Suprapubic skin (tissue), 4 donors: ENCODE measurements around the gene FXYD3. TPM values are rescaled to one million over a fixed set of nuclear protein-coding genes. Genes with fewer than 3 reads are reported as not detected.

Experiments used
- DNase-seq, 2 donors: peaks; one replicate each; pipeline ENCODE4 v3.0.0-alpha.2; 2019; ENCODE audit warnings: low spot score in 2 of 2
- H3K27ac ChIP-seq: fragments of 200-600 bp; sonication (generic); one replicate; pipeline ENCODE4 v1.5.1; 2019
- H3K27me3 ChIP-seq: fragments of 200-600 bp; sonication (generic); one replicate; pipeline ENCODE4 v1.5.1; 2019
- H3K36me3 ChIP-seq: fragments of 200-600 bp; sonication (generic); one replicate; pipeline ENCODE4 v1.5.1; 2019
- H3K4me1 ChIP-seq: fragments of 200-600 bp; sonication (generic); one replicate; pipeline ENCODE4 v1.5.1; 2019
- H3K4me3 ChIP-seq: fragments of 200-600 bp; sonication (generic); one replicate; pipeline ENCODE4 v1.5.1; 2019; ENCODE audit warnings: mild to moderate bottlenecking
- H3K9me3 ChIP-seq: fragments of 200-600 bp; sonication (generic); one replicate; pipeline ENCODE4 v1.5.1; 2019
- CTCF ChIP-seq, 2 donors: fragments of 200-600 bp in 1 of 2; fragments of 450-650 bp in 1 of 2; sonication (generic) in 1 of 2; IDR thresholded peaks; one replicate each; pipeline ENCODE4 v1.5.1; 2016 to 2019; ENCODE audit warnings: antibody characterized with exemption in 2 of 2, mild to moderate bottlenecking in 1 of 2, moderate library complexity in 1 of 2
- EP300 ChIP-seq: sonication (generic); formaldehyde crosslinking; IDR thresholded peaks from one replicate; pipeline ENCODE4 v1.6.1; 2017; ENCODE audit warnings: antibody characterized with exemption
- POLR2A ChIP-seq, 2 donors: fragments of 450-650 bp; IDR thresholded peaks; one replicate each; pipeline ENCODE4 v1.6.1; 2017; ENCODE audit warnings: antibody characterized with exemption in 2 of 2, mild to moderate bottlenecking in 2 of 2, moderate library complexity in 2 of 2
- POLR2AphosphoS5 ChIP-seq, 3 donors: sonication (generic); formaldehyde crosslinking; IDR thresholded peaks; one replicate each; pipeline ENCODE4 v1.6.1; 2017; ENCODE audit warnings: antibody characterized with exemption in 3 of 3
- WGBS: methylation state at CpG from one replicate; pipeline ENCODE4 v1.1.5; 2018; 5-methylcytosine and 5-hydroxymethylcytosine counted together
- total RNA-seq, 4 donors: library from RNA; depleted of rRNA; stranded (reverse); fragments of >200 nt; gene quantifications; one replicate each; pipeline ENCODE4 v1.1.0, GENCODE V29; 2016

The FXYD3 gene
- total RNA-seq, 4 donors from 2014 or later, result 383 to 765 (median 575) TPM

DNA sequence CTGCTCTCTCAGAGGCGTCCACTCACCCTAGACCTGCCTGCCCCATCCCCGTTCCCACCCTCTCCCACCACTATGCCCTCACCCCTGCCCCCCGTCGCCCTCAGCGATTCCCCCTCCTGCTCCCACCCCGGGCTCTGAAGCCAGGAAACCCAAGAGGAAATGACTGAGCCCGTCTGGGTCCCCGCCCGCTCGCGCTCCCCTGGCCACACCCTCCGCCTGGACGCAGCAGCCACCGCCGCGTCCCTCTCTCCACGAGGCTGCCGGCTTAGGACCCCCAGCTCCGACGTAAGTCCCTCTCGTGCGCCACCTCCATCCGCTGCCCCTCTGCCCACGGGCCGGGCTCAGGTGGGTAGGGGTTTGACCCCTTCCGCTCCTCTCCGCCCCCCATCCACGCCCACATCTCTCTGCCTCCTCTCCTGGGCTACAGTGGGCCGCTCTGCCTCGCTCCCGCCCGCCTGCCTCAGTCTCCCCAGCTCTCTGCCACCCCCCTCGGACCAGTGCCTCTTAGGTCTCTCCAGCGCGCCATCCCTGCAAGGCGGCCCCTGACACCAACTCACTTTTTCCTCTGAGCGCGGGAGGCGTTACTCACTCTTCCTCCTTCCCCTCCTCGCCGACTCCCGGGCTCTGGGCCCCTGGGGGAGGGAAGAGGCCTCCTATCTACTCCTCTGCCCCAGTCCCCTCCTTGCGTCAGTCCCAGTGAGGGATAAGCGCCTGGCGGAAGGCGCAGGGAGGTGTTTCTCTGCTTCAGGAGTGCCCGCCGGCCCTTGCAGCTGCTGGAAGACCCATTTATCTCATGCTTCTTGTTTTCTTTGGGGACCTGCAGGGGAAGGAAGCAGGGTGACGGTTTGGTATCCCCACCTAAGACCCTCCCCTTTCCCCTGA lies 39.1 kb downstream of the FXYD3 start, which contains the start of gene FXYD5:
TSS of gene FXYD5 (plus strand) at position 211 of the 882 bp plus-strand sequence. CDS start 816 bp downstream, outside the sequence.
- WGBS, result under 1% methylated on average over 48 of the region's 49 CpGs
- TF ChIP-seq CTCF (IDR thresholded peaks at IDR 0.05) (peak; percentile 16 to 31), POLR2A (IDR thresholded peaks at IDR 0.05) (peak in 1 of 2 donors; percentile 34), EP300 (no peak)
- H3K9me3 ChIP-seq, result no peaks in the 10 kb centered on the region
- peak within 1 kb of the TSS; percentile 83 for H3K4me3 ChIP-seq
- peaks cover 7% of the 10 kb centered on the region for H3K27me3 ChIP-seq
- H3K36me3 ChIP-seq, result peaks cover 27% of the 10 kb centered on the region
- peaks cover 28% of the 10 kb centered on the region for H3K4me1 ChIP-seq
- peak within 1 kb of the TSS; percentile 85 for H3K27ac ChIP-seq
- DNase-seq, result peak; percentile 86 to 88

DNA sequence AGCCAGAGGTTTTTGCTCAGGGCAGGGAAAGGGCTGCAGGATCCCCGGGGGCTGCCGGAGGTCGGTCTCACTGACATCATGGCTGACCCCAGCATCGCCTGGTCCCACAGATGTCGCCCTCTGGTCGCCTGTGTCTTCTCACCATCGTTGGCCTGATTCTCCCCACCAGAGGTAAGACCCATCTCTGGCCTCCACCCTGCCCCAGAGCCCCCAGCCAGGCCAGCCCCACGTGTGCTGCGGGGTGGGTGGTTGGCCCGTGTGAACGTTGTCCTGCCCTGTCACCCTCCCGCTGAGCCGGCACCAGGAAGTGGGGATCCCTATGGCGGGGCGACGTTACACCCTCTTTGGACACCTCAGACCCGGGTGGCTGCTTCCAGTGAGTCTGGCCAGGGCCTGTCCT lies 39.8 kb downstream of the FXYD3 start:
- peaks cover 28% of the 10 kb centered on the region for H3K4me1 ChIP-seq
- no peak overlapping the region for H3K27ac ChIP-seq
- H3K27me3 ChIP-seq, result peaks cover 7% of the 10 kb centered on the region
- H3K4me3 ChIP-seq, result peak overlapping the region; percentile 83
- TF ChIP-seq EP300 (no peak), POLR2AphosphoS5 (IDR thresholded peaks at IDR 0.05) (no peak), CTCF (IDR thresholded peaks at IDR 0.05) (no peak), POLR2A (IDR thresholded peaks at IDR 0.05) (no peak)
- WGBS, result 20% methylated on average over 4 of the region's 17 CpGs
- DNase-seq, result no peak
- no peaks in the 10 kb centered on the region for H3K9me3 ChIP-seq
- H3K36me3 ChIP-seq, result peaks cover 32% of the 10 kb centered on the region

GRCh38 chr19:35155981-35156672 lies 40.5 kb downstream of the FXYD3 start:
- Histone ChIP-seq H3K27me3 (peaks cover 7% of the 10 kb centered on the region), H3K4me3 (peak overlapping the region; percentile 83), H3K9me3 (no peaks in the 10 kb centered on the region), H3K4me1 (peaks cover 28% of the 10 kb centered on the region), H3K27ac (no peak overlapping the region), H3K36me3 (peaks cover 39% of the 10 kb centered on the region)
- WGBS, result 91% methylated on average over 6 of the region's 6 CpGs
- no peak for DNase-seq
- TF ChIP-seq POLR2A (IDR thresholded peaks at IDR 0.05), result no peak

- H3K36me3 ChIP-seq, result peaks cover 44% of the 10 kb centered on the region
- WGBS, result 88% methylated on average over 6 of the region's 7 CpGs
- H3K4me1 ChIP-seq, result peaks cover 28% of the 10 kb centered on the region
- no peaks in the 10 kb centered on the region for H3K9me3 ChIP-seq
- TF ChIP-seq EP300, result no peak
- TF ChIP-seq POLR2AphosphoS5 (IDR thresholded peaks at IDR 0.05), result no peak
- TF ChIP-seq POLR2A (IDR thresholded peaks at IDR 0.05), result no peak
- TF ChIP-seq CTCF (IDR thresholded peaks at IDR 0.05), result no peak
- no peak overlapping the region for H3K27ac ChIP-seq
- no peak overlapping the region for H3K4me3 ChIP-seq
- H3K27me3 ChIP-seq, result peaks cover 7% of the 10 kb centered on the region
- no peak for DNase-seq
These were observed 41.0 kb downstream of the FXYD3 start for GRCh38 chr19:35156673-35157014.

DNA sequence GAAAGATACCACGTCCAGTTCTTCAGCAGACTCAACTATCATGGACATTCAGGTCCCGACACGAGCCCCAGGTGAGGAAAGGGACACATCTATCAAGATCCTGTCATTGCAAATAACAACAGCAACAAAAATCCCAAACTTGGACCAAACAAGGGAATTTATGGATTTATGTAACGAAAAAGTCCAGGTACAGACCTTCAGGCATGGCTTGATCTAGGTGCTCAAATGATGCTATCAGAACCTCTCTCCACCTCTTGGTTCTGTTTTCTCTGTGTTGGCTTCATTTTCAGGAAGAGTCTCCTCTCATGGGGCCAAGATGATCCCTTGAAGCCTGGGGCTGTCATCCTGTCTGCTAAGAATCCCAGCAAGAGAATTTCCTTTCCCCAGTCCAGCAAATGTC lies 41.8 kb downstream of the FXYD3 start:
- no peaks in the 10 kb centered on the region for H3K9me3 ChIP-seq
- WGBS, result 99% methylated on average over 4 of the region's 4 CpGs
- no peak for DNase-seq
- peaks cover 7% of the 10 kb centered on the region for H3K27me3 ChIP-seq
- peaks cover 52% of the 10 kb centered on the region for H3K36me3 ChIP-seq
- H3K4me1 ChIP-seq, result peaks cover 28% of the 10 kb centered on the region
- no peak overlapping the region for H3K4me3 ChIP-seq
- TF ChIP-seq EP300 (no peak), POLR2A (IDR thresholded peaks at IDR 0.05) (no peak), POLR2AphosphoS5 (IDR thresholded peaks at IDR 0.05) (no peak), CTCF (IDR thresholded peaks at IDR 0.05) (no peak)
- no peak overlapping the region for H3K27ac ChIP-seq
